T-helper 2 cell treated with Interferon-gamma antibody and Interleukin-4, amounts not matched to agents 5 μg/mL and 100 μg/mL, for 36 hours (primary cell): ENCODE results near the gene DDX42.

Experiments used
- DNase-seq: peaks from one replicate; pipeline ENCODE4 v3.0.0; 2021; ENCODE audit warnings: low spot score
- H3K27ac Mint-ChIP-seq: one replicate; pipeline ENCODE4 v1.8.0; 2021; ENCODE audit warnings: mild to moderate bottlenecking, mixed read lengths
- H3K27me3 Mint-ChIP-seq: one replicate; pipeline ENCODE4 v1.8.0; 2021; ENCODE audit warnings: low read depth, mixed read lengths
- H3K36me3 Mint-ChIP-seq: one replicate; pipeline ENCODE4 v1.8.0; 2021; ENCODE audit warnings: low read depth, mixed read lengths
- H3K4me1 Mint-ChIP-seq: one replicate; pipeline ENCODE4 v1.8.0; 2021; ENCODE audit warnings: low read depth, mixed read lengths
- H3K4me3 Mint-ChIP-seq: one replicate; pipeline ENCODE4 v1.8.0; 2022; ENCODE audit warnings: mild to moderate bottlenecking, moderate library complexity, mixed read lengths
- H3K9me3 Mint-ChIP-seq: one replicate; pipeline ENCODE4 v1.8.0; 2021; ENCODE audit warnings: mixed read lengths

The DDX42 gene

DNA sequence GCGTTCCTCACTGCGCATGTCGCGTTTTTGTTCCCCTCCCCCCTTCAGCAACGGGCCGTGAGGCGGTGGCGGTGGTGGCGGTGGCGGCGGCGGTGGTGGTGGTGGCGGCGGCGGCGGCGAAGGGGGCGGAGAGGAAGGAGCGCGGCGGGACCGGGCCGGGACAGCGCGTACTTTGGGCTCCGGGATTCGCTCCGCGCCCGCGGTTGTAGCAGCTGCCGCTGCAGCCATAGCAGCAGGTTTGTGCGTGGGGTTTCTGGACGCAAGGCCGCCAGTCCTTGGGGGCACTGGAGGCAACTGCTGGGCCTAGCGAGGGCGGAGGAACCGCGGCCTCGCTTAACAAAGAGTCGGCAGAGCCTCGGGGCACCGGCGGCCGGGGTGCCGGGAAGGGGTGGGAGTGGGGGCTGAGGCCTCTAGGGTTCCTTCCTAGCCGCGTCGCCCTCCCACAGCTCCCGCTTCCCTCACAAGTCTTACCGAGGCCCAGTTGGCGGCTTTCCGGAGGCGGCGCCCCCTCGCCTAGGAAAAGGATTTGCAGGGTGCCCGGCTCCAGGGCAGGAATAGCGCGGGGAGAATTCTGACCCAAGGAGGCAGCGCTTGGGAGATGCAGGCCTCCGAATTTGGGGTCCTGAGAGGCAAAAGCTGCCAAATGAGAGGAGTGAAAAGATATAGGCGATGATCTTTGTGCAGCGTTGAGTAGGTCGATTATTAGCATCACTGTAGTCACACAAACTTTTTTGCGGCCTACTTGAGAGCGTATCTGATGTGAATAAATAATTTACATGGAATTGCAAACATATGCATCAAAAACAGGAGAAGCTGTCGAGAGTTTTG lies at the start of gene DDX42:
TSS of gene DDX42 (plus strand) at position 30 of the 828 bp plus-strand sequence. CDS start 12,880 bp downstream, outside the sequence.
- no peaks in the 10 kb centered on the region for H3K9me3 Mint-ChIP-seq
- peaks cover 42% of the 10 kb centered on the region for H3K36me3 Mint-ChIP-seq
- DNase-seq: no peak
- no peaks in the 10 kb centered on the region for H3K27me3 Mint-ChIP-seq
- H3K4me3 Mint-ChIP-seq: peak within 1 kb of the TSS; percentile 96
- peak within 1 kb of the TSS; percentile 97 for H3K27ac Mint-ChIP-seq
- H3K4me1 Mint-ChIP-seq: peaks cover 36% of the 10 kb centered on the region

GRCh38 chr17:63735691-63736090 lies 38.3 kb upstream of the DDX42 start:
- H3K4me3 Mint-ChIP-seq: no peak overlapping the region
- H3K9me3 Mint-ChIP-seq: no peaks in the 10 kb centered on the region
- H3K27ac Mint-ChIP-seq: no peak overlapping the region
- DNase-seq: no peak
- peaks cover 8% of the 10 kb centered on the region for H3K36me3 Mint-ChIP-seq
- H3K4me1 Mint-ChIP-seq: peaks cover 16% of the 10 kb centered on the region
- H3K27me3 Mint-ChIP-seq: no peaks in the 10 kb centered on the region

- Mint-ChIP-seq H3K4me3 (peak overlapping the region; percentile 98), H3K27ac (peak overlapping the region; percentile 99), H3K27me3 (no peaks in the 10 kb centered on the region), H3K9me3 (no peaks in the 10 kb centered on the region), H3K36me3 (peaks cover 12% of the 10 kb centered on the region), H3K4me1 (peaks cover 24% of the 10 kb centered on the region)
- DNase-seq: no peak
Measured at GRCh38 chr17:63740464-63741142, 33.4 kb upstream of the DDX42 start.

GRCh38 chr17:63741143-63741407 lies 32.9 kb upstream of the DDX42 start:
- Mint-ChIP-seq H3K9me3 (no peaks in the 10 kb centered on the region), H3K4me1 (peaks cover 24% of the 10 kb centered on the region), H3K27ac (peak overlapping the region; percentile 99), H3K27me3 (no peaks in the 10 kb centered on the region), H3K4me3 (peak overlapping the region; percentile 98), H3K36me3 (peaks cover 16% of the 10 kb centered on the region)
- DNase-seq: no peak

- peak; percentile 99 for DNase-seq
- peaks cover 24% of the 10 kb centered on the region for H3K4me1 Mint-ChIP-seq
- H3K27me3 Mint-ChIP-seq: no peaks in the 10 kb centered on the region
- H3K9me3 Mint-ChIP-seq: no peaks in the 10 kb centered on the region
- H3K27ac Mint-ChIP-seq: peak within 1 kb of the TSS; percentile 99
- H3K4me3 Mint-ChIP-seq: peak within 1 kb of the TSS; percentile 98
- H3K36me3 Mint-ChIP-seq: peaks cover 19% of the 10 kb centered on the region
Measured at GRCh38 chr17:63741408-63742173, 32.4 kb upstream of the DDX42 start, which contains the start of gene STRADA. TSS of gene STRADA (minus strand) at chr17:63741799. CDS start at chr17:63728369, 13,430 bp downstream.

GRCh38 chr17:63751806-63752205 lies 22.2 kb upstream of the DDX42 start:
- DNase-seq: no peak
- Mint-ChIP-seq H3K9me3 (no peaks in the 10 kb centered on the region), H3K4me3 (peak overlapping the region; percentile 71), H3K4me1 (peaks cover 15% of the 10 kb centered on the region), H3K36me3 (peaks cover 47% of the 10 kb centered on the region), H3K27me3 (no peaks in the 10 kb centered on the region), H3K27ac (peak overlapping the region; percentile 83)

GRCh38 chr17:63752707-63753106 lies 21.3 kb upstream of the DDX42 start:
- peaks cover 50% of the 10 kb centered on the region for H3K36me3 Mint-ChIP-seq
- no peaks in the 10 kb centered on the region for H3K9me3 Mint-ChIP-seq
- no peak for DNase-seq
- H3K27me3 Mint-ChIP-seq: no peaks in the 10 kb centered on the region
- peaks cover 15% of the 10 kb centered on the region for H3K4me1 Mint-ChIP-seq
- H3K27ac Mint-ChIP-seq: no peak overlapping the region
- H3K4me3 Mint-ChIP-seq: no peak overlapping the region

- Mint-ChIP-seq H3K4me3 (no peak overlapping the region), H3K4me1 (peaks cover 15% of the 10 kb centered on the region), H3K36me3 (peaks cover 54% of the 10 kb centered on the region), H3K9me3 (no peaks in the 10 kb centered on the region), H3K27me3 (no peaks in the 10 kb centered on the region), H3K27ac (no peak overlapping the region)
- DNase-seq: no peak
Measured at GRCh38 chr17:63753215-63753614, 20.8 kb upstream of the DDX42 start.

- no peak for DNase-seq
- no peaks in the 10 kb centered on the region for H3K27me3 Mint-ChIP-seq
- no peak overlapping the region for H3K27ac Mint-ChIP-seq
- no peak overlapping the region for H3K4me3 Mint-ChIP-seq
- H3K9me3 Mint-ChIP-seq: no peaks in the 10 kb centered on the region
- H3K4me1 Mint-ChIP-seq: peaks cover 15% of the 10 kb centered on the region
- H3K36me3 Mint-ChIP-seq: peaks cover 56% of the 10 kb centered on the region
Measured at GRCh38 chr17:63754046-63754445, 19.9 kb upstream of the DDX42 start.

GRCh38 chr17:63758428-63758827 lies 15.5 kb upstream of the DDX42 start:
- no peaks in the 10 kb centered on the region for H3K9me3 Mint-ChIP-seq
- peaks cover 8% of the 10 kb centered on the region for H3K4me1 Mint-ChIP-seq
- no peak for DNase-seq
- no peak overlapping the region for H3K4me3 Mint-ChIP-seq
- no peaks in the 10 kb centered on the region for H3K27me3 Mint-ChIP-seq
- H3K27ac Mint-ChIP-seq: no peak overlapping the region
- peaks cover 54% of the 10 kb centered on the region for H3K36me3 Mint-ChIP-seq

DNA sequence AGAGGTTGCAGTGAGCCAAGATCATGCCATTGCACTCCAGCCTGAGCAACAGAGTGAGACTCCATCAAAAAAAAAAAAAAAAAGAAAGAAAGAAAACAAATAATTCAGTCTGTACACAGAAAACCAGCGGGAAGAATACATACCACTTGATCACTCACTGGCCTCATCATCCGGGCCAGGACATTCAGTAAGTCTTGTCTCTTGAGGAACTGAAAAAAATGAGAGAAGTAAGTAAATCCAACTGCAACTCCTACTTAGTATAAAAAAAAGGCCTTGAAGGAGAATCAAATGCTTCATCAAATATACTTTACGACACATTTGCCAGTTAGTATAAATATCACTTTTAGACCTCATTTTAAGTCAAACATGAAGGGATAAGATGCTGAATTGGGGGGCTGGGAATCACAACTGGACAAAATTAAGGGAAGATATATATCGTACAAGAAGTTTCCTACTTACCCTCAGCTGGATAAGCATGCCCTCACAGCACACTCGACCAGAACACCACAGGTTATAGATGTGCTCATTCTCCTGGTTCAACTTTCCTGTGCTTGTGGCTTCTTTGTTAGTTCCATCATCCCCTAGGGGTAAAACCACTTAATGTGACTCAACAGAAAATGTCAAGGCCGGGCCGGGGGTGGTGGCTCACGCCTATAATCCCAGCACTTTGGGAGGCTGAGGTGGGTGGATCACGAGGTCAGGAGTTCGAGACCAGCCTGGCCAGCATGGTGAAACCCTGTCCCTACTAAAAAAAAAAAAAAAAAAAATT lies 13.0 kb upstream of the DDX42 start:
- DNase-seq: no peak
- no peaks in the 10 kb centered on the region for H3K9me3 Mint-ChIP-seq
- peaks cover 62% of the 10 kb centered on the region for H3K36me3 Mint-ChIP-seq
- peaks cover 12% of the 10 kb centered on the region for H3K4me1 Mint-ChIP-seq
- no peak overlapping the region for H3K4me3 Mint-ChIP-seq
- H3K27me3 Mint-ChIP-seq: no peaks in the 10 kb centered on the region
- H3K27ac Mint-ChIP-seq: no peak overlapping the region

- no peak overlapping the region for H3K4me3 Mint-ChIP-seq
- peak overlapping the region; percentile 60 for H3K27ac Mint-ChIP-seq
- DNase-seq: no peak
- peaks cover 58% of the 10 kb centered on the region for H3K36me3 Mint-ChIP-seq
- no peaks in the 10 kb centered on the region for H3K27me3 Mint-ChIP-seq
- H3K4me1 Mint-ChIP-seq: peaks cover 20% of the 10 kb centered on the region
- no peaks in the 10 kb centered on the region for H3K9me3 Mint-ChIP-seq
Measured at GRCh38 chr17:63762161-63763078, 11.6 kb upstream of the DDX42 start.

GRCh38 chr17:63764716-63765115 lies 9.3 kb upstream of the DDX42 start:
- Mint-ChIP-seq H3K9me3 (no peaks in the 10 kb centered on the region), H3K36me3 (peaks cover 47% of the 10 kb centered on the region), H3K4me3 (no peak overlapping the region), H3K27me3 (no peaks in the 10 kb centered on the region), H3K4me1 (peaks cover 28% of the 10 kb centered on the region), H3K27ac (no peak overlapping the region)
- DNase-seq: no peak
